Activated CD8-positive, alpha-beta T cell treated with anti-CD3 and anti-CD28 coated beads for 36 hours (primary cell): ENCODE results near the gene SPR. TPM values are rescaled to one million over a fixed set of nuclear protein-coding genes. Genes with fewer than 3 reads are reported as not detected.

ENCODE experiments used
- ATAC-seq: fragments of 200-7000 bp; cut with Tn5 transposase; one replicate; pipeline ENCODE4 v1.10.0; 2021; ENCODE audit warnings: mild to moderate bottlenecking, moderate library complexity
- CTCF ChIA-PET: fragments of 350-600 bp; sonication (Branson Sonifier 250); formaldehyde crosslinking; loops from one replicate; lab custom pipeline; 2021; ENCODE audit warnings: antibody characterized with exemption; lab: Charles Lee
- POLR2A ChIA-PET: fragments of 350-600 bp; sonication (Branson Sonifier 250); formaldehyde crosslinking; loops from one replicate; lab custom pipeline; 2021; ENCODE audit warnings: antibody characterized with exemption; lab: Charles Lee
- DNase-seq: peaks from one replicate; pipeline ENCODE4 v3.0.0-alpha.2; 2020
- H3K27ac Mint-ChIP-seq: one replicate; pipeline ENCODE4 v1.8.0; 2021; ENCODE audit warnings: mild to moderate bottlenecking, mixed read lengths
- H3K27me3 Mint-ChIP-seq: one replicate; pipeline ENCODE4 v1.8.0; 2021; ENCODE audit warnings: mixed read lengths
- H3K36me3 Mint-ChIP-seq: one replicate; pipeline ENCODE4 v1.8.0; 2021; ENCODE audit warnings: low read depth, mixed read lengths
- H3K4me1 Mint-ChIP-seq: one replicate; pipeline ENCODE4 v1.8.0; 2021; ENCODE audit warnings: low read depth, mixed read lengths
- H3K4me3 Mint-ChIP-seq: one replicate; pipeline ENCODE4 v1.8.0; 2021; ENCODE audit warnings: mild to moderate bottlenecking, moderate library complexity, mixed read lengths
- H3K9me3 Mint-ChIP-seq: one replicate; pipeline ENCODE4 v1.8.0; 2021; ENCODE audit warnings: mixed read lengths
- intact Hi-C: fragments of 100-400 bp; cut with micrococcal nuclease; formaldehyde crosslinking; loops from one replicate; pipeline ENCODE4 v1.10.0; 2022
- total RNA-seq, 2 experiments: library from RNA; stranded (reverse); gene quantifications; one replicate each; pipeline ENCODE4 v1.2.3, GENCODE V29; 2021
- TF ChIP-seq, protein P1 (sequence below): fragments of 200-600 bp; IDR thresholded peaks from one replicate; pipeline ENCODE4 v1.8.0; 2022; ENCODE audit warnings: antibody characterized with exemption, mild to moderate bottlenecking

The SPR gene
- total RNA-seq, 2 experiments from 2014 or later: 7.8 to 9.4 TPM

DNA sequence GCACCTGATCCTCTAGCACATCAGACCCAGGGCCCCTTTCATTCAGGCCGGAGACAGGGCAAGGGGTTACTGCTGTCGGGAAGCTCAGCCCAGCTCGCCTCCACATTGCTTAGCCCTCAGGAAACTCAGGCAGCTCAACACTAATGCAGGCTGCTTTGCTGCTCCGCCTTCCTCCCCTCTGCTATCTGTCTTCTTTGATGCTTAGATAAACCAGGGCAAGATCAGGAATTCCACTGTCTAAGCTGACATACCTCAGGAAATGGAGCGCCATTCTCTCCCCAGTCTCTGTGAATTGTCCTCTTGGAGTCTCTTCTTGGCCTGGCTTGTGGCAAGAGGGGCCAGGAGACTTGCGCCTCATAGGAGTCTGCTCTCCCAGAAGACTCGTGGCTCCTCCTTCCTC is 35.9 kb upstream of the SPR start:
- H3K4me3 Mint-ChIP-seq: no peak overlapping the region
- no peaks in the 10 kb centered on the region for H3K4me1 Mint-ChIP-seq
- intact Hi-C loops: no loop called here
- TF ChIP-seq, protein P1, sequence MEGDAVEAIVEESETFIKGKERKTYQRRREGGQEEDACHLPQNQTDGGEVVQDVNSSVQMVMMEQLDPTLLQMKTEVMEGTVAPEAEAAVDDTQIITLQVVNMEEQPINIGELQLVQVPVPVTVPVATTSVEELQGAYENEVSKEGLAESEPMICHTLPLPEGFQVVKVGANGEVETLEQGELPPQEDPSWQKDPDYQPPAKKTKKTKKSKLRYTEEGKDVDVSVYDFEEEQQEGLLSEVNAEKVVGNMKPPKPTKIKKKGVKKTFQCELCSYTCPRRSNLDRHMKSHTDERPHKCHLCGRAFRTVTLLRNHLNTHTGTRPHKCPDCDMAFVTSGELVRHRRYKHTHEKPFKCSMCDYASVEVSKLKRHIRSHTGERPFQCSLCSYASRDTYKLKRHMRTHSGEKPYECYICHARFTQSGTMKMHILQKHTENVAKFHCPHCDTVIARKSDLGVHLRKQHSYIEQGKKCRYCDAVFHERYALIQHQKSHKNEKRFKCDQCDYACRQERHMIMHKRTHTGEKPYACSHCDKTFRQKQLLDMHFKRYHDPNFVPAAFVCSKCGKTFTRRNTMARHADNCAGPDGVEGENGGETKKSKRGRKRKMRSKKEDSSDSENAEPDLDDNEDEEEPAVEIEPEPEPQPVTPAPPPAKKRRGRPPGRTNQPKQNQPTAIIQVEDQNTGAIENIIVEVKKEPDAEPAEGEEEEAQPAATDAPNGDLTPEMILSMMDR: no peak
- DNase-seq (no peak), ATAC-seq (no peak)
- CTCF ChIA-PET: interaction anchor here (1.0 to 1.5 kb wide), 2 partner anchors 9 to 13 kb away, joined by 3 read pairs; no protein-coding TSS in a partner anchor
- no peaks in the 10 kb centered on the region for H3K9me3 Mint-ChIP-seq
- H3K36me3 Mint-ChIP-seq: no peaks in the 10 kb centered on the region
- peaks cover 22% of the 10 kb centered on the region for H3K27me3 Mint-ChIP-seq
- no peak overlapping the region for H3K27ac Mint-ChIP-seq
- POLR2A ChIA-PET: no interaction called here

DNA sequence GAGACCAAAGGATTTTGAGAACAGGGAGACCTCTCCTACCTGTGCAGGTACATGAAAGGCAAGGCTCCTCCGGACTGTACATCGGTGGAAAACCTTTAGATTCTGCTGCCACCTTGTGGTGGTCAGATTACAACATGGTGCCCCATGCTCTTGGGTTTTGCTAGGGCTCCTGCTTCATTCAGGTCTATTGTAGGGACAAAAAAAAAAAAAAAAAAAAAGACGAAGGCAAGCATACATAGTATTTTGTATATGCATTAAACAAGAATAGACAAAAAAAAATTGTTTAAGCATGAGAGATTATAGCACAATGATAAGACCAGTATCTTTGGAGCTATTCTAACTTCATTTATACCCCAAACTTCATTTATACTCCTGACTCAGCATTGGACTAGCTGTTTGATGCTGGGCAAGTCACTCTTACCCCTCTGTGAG is 27.4 kb upstream of the SPR start:
- peak; percentile 52 for ATAC-seq
- Mint-ChIP-seq H3K9me3 (no peaks in the 10 kb centered on the region), H3K36me3 (no peaks in the 10 kb centered on the region), H3K27ac (no peak overlapping the region), H3K4me1 (peaks cover 9% of the 10 kb centered on the region), H3K4me3 (no peak overlapping the region), H3K27me3 (peaks cover 60% of the 10 kb centered on the region)
- peak; percentile 76 for DNase-seq
- POLR2A ChIA-PET: no interaction called here
- TF ChIP-seq, protein P1: peak; percentile 71
- CTCF ChIA-PET: interaction anchor here (0.7 to 5.7 kb wide), 30 partner anchors 8 to 710 kb away, joined by 3 to 59 read pairs (median 5); partner anchors contain the start of gene SPR
- intact Hi-C loops: no loop called here

DNA sequence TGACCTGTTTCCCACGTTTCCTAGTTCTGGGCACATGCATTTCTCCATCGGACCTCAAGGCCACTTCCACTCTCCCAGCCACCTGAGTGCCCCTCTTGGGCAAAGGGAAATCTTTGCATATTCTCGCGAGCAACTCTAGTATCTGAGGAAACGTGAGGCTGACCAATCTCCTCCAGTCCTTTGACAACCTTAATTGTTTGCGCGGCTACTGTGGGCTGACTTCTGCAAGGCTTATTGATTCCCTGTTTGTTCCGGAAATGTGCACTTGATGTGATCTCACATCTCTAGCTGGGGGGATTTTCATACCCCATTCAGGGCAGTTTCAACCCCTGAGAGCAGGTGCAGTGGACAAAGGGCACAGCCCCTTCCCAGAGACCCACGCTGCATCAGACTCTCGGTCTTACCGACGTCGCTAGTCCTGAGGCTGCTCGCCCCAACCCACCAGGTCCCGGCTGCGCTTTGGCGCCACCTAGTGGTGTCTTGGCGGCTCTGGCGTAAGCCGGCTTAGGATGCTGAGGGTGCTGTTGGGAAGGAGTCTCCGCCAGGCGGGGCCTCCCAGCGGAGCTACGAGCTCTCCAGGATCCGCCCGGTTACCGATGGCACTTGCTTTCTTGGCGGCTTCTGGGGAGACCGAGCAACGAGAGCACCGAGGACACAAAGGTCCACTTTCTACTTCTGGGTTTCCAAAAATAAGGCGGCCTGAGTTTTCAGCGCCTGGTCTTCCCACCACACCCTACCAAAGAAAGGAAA is 24.8 kb upstream of the SPR start:
- DNase-seq (peak; percentile 89), ATAC-seq (peak; percentile 92)
- no peaks in the 10 kb centered on the region for H3K9me3 Mint-ChIP-seq
- TF ChIP-seq, protein P1: peak; percentile 96
- peaks cover 9% of the 10 kb centered on the region for H3K4me1 Mint-ChIP-seq
- peaks cover 51% of the 10 kb centered on the region for H3K27me3 Mint-ChIP-seq
- ChIA-PET CTCF (interaction anchor here (0.6 to 5.7 kb wide), 31 partner anchors 9 to 144 kb away, joined by 3 to 59 read pairs (median 5); partner anchors contain the start of gene SPR), POLR2A (no interaction called here)
- no peaks in the 10 kb centered on the region for H3K36me3 Mint-ChIP-seq
- H3K27ac Mint-ChIP-seq: no peak overlapping the region
- intact Hi-C loops: no loop called here
- peak overlapping the region; percentile 51 for H3K4me3 Mint-ChIP-seq

DNA sequence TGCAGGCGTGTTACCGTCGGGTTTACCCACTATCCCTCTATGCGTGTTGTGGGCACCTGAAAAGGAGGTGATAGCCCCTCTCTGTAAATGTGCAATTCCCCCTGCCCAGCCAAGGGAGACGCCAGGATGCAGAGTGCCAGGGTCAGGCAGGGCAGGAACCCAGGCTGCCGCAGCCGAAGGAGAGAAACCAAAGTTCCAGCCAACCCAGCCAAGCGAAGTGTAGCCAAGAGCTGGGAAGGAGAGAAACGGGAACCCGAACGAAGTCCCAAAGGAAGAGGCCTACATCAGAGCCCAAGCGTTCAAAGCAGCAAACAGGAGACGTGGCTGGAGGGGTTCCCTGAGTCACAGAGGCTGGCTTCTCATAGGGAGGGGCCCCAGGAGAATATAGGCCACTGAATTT is 24.2 kb upstream of the SPR start:
- H3K36me3 Mint-ChIP-seq: no peaks in the 10 kb centered on the region
- no peak overlapping the region for H3K27ac Mint-ChIP-seq
- no peak for DNase-seq
- H3K4me1 Mint-ChIP-seq: peaks cover 9% of the 10 kb centered on the region
- no peak for ATAC-seq
- ChIA-PET CTCF (interaction anchor here (0.6 to 5.7 kb wide), 25 partner anchors 8 to 145 kb away, joined by 3 to 59 read pairs (median 5); partner anchors contain the start of gene SPR), POLR2A (no interaction called here)
- H3K9me3 Mint-ChIP-seq: no peaks in the 10 kb centered on the region
- H3K27me3 Mint-ChIP-seq: peaks cover 48% of the 10 kb centered on the region
- intact Hi-C loops: loop anchor here (1.0 kb wide), 1 partner anchor 93 kb away; no protein-coding TSS in a partner anchor
- TF ChIP-seq, protein P1: no peak
- no peak overlapping the region for H3K4me3 Mint-ChIP-seq

DNA sequence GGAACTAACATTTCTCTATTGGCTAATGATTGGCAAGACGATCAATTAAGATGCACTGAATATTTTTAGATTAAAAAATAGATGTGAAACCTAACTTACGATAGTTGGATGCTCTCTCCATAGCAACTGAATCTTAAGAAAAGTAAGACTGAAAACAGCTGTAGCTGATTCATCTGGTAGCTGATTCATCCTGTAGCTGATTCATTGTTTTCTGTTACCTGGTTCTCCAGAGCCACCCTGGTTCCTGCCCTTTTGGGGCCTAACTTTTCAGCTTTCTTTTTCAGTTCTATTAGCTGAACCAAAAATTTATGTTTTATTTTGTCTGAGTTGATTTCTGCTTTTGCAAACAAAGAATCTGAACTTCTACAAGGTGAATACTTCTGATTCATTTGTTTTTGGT is 22.7 kb upstream of the SPR start:
- CTCF ChIA-PET: interaction anchor here (0.6 to 5.7 kb wide), 13 partner anchors 9 to 825 kb away, joined by 3 to 59 read pairs (median 5); partner anchors contain the start of genes EMX1 and SPR

More for the DNA sequence above, 22.7 kb upstream of the SPR start:
- DNase-seq: peak; percentile 66
- Mint-ChIP-seq H3K4me3 (no peak overlapping the region), H3K27me3 (peaks cover 48% of the 10 kb centered on the region), H3K36me3 (no peaks in the 10 kb centered on the region), H3K9me3 (no peaks in the 10 kb centered on the region), H3K27ac (no peak overlapping the region), H3K4me1 (peaks cover 9% of the 10 kb centered on the region)
- TF ChIP-seq, protein P1: no peak
- intact Hi-C loops: no loop called here
- POLR2A ChIA-PET: interaction anchor here (0.8 to 1.0 kb wide), 2 partner anchors 29 to 59 kb away, joined by 3 read pairs; no protein-coding TSS in a partner anchor
- ATAC-seq: peak; percentile 70
